Thoracic aorta (tissue), 2 donors: Measurements from ENCODE around the gene APH1B. TPM values are rescaled to one million over a fixed set of nuclear protein-coding genes. Genes with fewer than 3 reads are reported as not detected.

Experiments
- ATAC-seq: fragments of 150-250 bp; one replicate; pipeline ENCODE4 v1.8.0; 2017; ENCODE audit warnings: low read depth; ENCODE audit not compliant: insufficient number of reproducible peaks, low FRiP score
- DNase-seq: peaks from one replicate; pipeline ENCODE4 v3.0.0-alpha.2; 2020; ENCODE audit warnings: low spot score
- H3K27ac ChIP-seq, 2 donors: fragments of 200-600 bp; sonication (generic); 1 replicate in 1 of 2; 2 replicates in 1 of 2; pipeline ENCODE4 v1.5.1; 2016; ENCODE audit warnings: mild to moderate bottlenecking in 2 of 2, moderate library complexity in 2 of 2
- H3K27me3 ChIP-seq: fragments of 200-600 bp; sonication (generic); replicated peaks from 2 replicates; pipeline ENCODE4 v1.6.0; 2016; ENCODE audit warnings: mild to moderate bottlenecking; ENCODE audit not compliant: insufficient read depth
- H3K36me3 ChIP-seq: fragments of 200-600 bp; sonication (generic); one replicate; pipeline ENCODE4 v1.5.1; 2016
- H3K4me1 ChIP-seq, 2 donors: fragments of 200-600 bp; sonication (generic); 1 replicate in 1 of 2; 2 replicates in 1 of 2; pipeline versions ENCODE4 v1.5.1 to v1.6.0; 2016; ENCODE audit warnings: low read depth in 2 of 2, mild to moderate bottlenecking in 1 of 2; ENCODE audit not compliant: control insufficient read depth in 1 of 2
- H3K4me3 ChIP-seq: fragments of 200-600 bp; sonication (generic); 2 replicates; pipeline ENCODE4 v1.5.1; 2016; ENCODE audit warnings: mild to moderate bottlenecking
- H3K9me3 ChIP-seq: fragments of 200-600 bp; sonication (generic); 2 replicates; pipeline ENCODE4 v1.5.1; 2016
- CTCF ChIP-seq: fragments of 200-600 bp; sonication (generic); IDR thresholded peaks from one replicate; pipeline ENCODE4 v1.5.1; 2019; ENCODE audit warnings: antibody characterized with exemption
- total RNA-seq, 2 donors: library from RNA; depleted of rRNA; stranded (reverse); fragments of >200 nt; gene quantifications; one replicate each; pipeline versions ENCODE4 v1.1.0 to v1.2.3, GENCODE V29; 2016

Gene APH1B
- total RNA-seq, 2 donors from 2014 or later = 16.2 to 22.2 TPM

GRCh38 chr15:63321462-63321861, 44.1 kb downstream of the APH1B start:
- no peak for ATAC-seq
- Histone ChIP-seq H3K4me1 (no peaks in the 10 kb centered on the region), H3K27me3 (no peaks in the 10 kb centered on the region), H3K9me3 (no peaks in the 10 kb centered on the region), H3K27ac (no peak overlapping the region), H3K4me3 (no peak overlapping the region), H3K36me3 (no peaks in the 10 kb centered on the region)
- no peak for TF ChIP-seq CTCF
- DNase-seq = no peak

GRCh38 chr15:63322541-63322940, 45.1 kb downstream of the APH1B start:
- Histone ChIP-seq H3K27me3 (no peaks in the 10 kb centered on the region), H3K4me1 (no peaks in the 10 kb centered on the region), H3K9me3 (no peaks in the 10 kb centered on the region), H3K36me3 (no peaks in the 10 kb centered on the region), H3K27ac (no peak overlapping the region), H3K4me3 (no peak overlapping the region)
- ATAC-seq = no peak
- no peak for TF ChIP-seq CTCF
- no peak for DNase-seq

- Histone ChIP-seq H3K36me3 (no peaks in the 10 kb centered on the region), H3K4me3 (no peak overlapping the region), H3K4me1 (no peaks in the 10 kb centered on the region), H3K27ac (no peak overlapping the region), H3K9me3 (no peaks in the 10 kb centered on the region), H3K27me3 (no peaks in the 10 kb centered on the region)
- ATAC-seq (no peak), DNase-seq (no peak)
- TF ChIP-seq CTCF = no peak
Measured at GRCh38 chr15:63323798-63324563, 46.6 kb downstream of the APH1B start.

- H3K27me3 ChIP-seq = no peaks in the 10 kb centered on the region
- no peak for TF ChIP-seq CTCF
- DNase-seq (no peak), ATAC-seq (no peak)
- H3K4me1 ChIP-seq = no peaks in the 10 kb centered on the region
- no peak overlapping the region for H3K27ac ChIP-seq
- H3K36me3 ChIP-seq = no peaks in the 10 kb centered on the region
- H3K4me3 ChIP-seq = no peak overlapping the region
- H3K9me3 ChIP-seq = no peaks in the 10 kb centered on the region
Measured at GRCh38 chr15:63324770-63325169, 47.4 kb downstream of the APH1B start.

GRCh38 chr15:63327648-63328421, 50.4 kb downstream of the APH1B start:
- Histone ChIP-seq H3K27me3 (no peaks in the 10 kb centered on the region), H3K9me3 (no peaks in the 10 kb centered on the region), H3K4me1 (no peaks in the 10 kb centered on the region), H3K36me3 (no peaks in the 10 kb centered on the region), H3K4me3 (no peak overlapping the region), H3K27ac (no peak overlapping the region)
- TF ChIP-seq CTCF = no peak
- ATAC-seq (no peak), DNase-seq (no peak)
